SK-N-DZ (cell line): ENCODE data around the gene FHIP2A.
A peak's percentile ranks its signal among the peaks of the same experiment; 100 is the strongest.
"Not testable (repeated sequence)": the region's sequence is repeated elsewhere in the genome, so short reads cannot be mapped to it uniquely, and the experiment has no call there.

Experiments
- DNase-seq: peaks from one replicate; pipeline ENCODE4 v3.0.0-alpha.2; 2015; ENCODE audit warnings: low spot score

Gene FHIP2A

DNA sequence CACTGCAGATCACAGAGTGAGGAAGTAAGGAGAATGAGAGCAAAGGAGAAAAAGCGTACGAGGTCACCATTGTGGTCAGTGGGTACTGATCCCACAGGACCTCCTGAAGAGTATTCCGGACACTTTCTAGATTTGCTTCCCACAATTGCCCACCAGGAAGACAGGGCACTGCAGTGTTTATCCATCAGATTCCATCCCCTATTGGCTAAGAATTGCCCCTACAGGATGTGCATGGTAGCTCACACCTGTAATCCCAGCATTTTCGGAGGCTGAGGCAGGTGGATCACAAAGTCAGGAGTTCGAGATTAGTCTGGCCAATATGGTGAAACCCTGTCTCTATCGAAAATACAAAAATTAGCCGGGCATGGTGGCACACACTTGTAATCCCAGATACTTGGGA, 5.3 kb upstream of the FHIP2A start:
- no peak for DNase-seq

DNA sequence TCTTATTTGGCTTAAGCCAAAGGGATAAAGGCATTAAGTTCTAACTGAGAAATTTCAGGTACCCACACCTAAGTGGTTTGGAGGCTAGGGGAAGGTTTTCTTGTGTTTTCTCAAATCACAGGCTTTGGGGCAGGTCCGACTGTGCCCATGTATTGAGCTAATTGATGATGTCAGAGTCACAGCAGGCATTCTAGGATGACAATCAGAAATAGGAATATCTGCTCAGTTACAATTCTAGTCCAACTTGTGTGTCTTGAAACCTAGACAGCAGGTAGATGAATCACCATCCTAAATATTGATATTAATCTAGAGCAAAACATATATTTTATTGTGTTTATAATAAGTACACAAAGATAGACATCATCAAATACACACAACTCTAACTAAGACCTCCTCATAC, 2.3 kb upstream of the FHIP2A start:
- no peak for DNase-seq

DNA sequence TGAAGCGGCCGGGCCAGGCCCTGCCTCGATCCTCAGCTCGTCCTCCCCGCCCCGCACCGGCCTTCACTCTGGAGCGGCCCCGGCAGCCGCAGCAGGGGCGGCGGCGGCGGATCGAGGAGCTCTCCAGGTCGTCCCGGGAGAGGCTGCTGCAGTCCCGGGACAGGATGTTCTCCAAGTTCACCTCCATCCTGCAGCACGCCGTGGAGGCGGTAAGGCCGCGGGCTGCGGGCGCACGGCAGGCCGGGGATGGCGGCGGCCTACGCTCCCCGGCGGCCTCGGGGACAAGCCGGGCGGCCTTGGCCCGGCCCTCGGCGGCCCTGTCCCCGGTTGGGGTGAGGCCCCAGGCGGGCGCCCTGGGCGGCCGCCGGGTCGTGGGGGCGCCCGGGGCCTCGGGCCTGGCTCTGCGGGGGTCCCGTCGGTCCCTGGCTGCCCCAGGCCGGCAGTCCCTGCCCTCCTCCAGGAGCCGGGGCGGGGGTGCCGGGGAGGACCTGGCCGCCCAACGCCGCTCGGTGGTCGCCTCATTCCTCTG, 399 bp downstream of the FHIP2A start:
- DNase-seq, result peak; percentile 38

DNA sequence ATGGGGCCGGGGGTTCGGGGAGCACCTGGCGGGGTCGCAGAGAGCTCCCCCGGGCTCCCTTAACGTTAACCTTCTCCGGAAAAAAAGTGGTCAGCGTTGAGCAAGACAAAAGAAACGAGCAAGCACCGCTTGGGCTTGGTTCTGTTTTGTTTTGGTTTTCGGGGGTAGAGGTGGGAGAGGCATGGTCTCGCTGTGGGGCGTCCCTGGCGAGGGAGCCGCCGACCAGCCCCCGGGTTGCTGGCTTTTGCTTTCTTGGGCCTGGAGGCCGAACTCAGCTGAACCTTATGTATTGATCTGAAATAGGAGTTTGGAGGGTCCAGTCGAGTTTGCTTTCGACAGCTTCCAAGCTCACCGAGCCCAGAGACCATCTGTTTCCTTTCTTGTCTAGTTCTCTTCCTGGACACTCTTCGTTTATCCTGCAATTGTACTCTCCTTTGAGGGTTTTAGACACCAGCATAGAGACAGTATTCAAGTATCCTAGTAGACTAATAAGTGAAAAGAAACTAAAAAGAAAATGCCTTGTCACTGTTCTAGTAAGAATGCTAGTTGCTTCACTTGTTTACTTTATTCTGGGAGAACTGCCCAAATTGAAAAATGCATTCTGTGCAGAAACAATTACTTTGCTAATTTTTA, 980 bp downstream of the FHIP2A start:
- peak; percentile 26 for DNase-seq

DNA sequence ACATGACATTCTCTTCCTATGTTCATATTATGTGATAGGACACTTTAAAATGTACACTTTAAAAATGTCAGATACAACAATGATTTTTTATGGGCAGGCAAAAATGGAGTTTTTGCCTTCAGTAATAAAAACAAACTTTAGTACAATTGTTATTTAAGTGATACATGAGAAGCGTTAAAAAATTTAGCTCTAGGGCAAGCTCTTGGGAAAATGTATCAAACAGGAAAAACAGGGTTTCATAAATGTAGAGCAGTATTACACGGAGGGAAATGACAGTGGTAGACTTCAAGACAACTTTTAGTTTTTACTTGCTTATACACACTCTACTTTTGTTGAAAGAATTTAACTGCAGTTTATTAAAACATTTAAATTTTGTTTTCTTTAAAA, 1.5 kb downstream of the FHIP2A start:
- no peak for DNase-seq

DNA sequence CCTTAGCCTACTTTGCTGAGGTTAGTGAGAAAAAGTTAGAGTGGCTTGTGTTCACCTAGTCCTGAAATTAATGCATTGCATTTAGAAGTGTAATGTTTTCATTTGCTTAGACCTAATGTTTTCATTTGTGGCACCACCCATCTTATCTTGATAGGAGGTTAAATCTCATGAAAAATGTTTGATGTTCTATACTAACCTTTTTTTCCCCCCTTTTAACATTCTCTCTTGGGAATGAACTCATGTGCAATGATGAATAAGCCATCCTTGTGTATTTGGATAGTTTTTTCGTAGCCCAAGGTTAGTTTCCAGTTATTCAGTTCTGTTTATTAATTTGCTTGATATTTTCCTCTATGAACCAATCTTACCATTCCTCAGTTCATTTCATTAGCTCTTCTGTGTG, 2.8 kb downstream of the FHIP2A start:
- DNase-seq, result no peak

DNA sequence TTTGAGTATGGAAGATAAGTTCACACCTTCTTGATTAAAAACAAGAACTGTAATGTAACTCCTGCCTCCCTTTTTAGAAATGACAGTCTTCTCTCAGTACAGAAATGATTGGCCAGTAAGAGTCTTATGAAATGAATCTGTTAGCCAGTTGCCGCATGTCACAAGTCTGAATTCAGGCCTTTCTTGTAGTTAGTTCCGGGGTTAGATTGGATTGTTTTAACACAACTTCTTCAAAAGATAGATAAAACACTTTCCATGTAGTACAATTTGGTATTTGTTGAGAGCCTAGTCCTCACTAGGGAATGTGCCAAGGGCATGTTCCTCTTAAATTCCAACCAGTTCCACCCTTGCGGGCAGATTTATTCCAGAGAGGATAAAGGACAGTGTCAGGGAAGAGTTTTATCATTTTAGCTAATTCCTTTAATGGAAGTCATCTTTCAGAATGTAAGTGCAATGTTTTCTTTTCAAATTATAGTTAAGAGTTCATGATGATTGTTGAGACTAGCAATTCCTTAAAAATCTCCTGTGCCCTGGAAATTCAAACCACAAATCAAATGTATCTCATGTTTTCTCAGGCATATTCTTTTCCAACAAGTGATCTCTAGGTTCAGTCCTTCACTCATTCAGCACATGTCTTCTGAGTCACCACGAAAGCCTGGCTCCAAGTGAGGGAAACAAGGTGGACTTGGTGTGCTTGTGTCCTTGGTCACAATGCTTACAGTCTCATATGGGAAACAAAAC, 4.1 kb downstream of the FHIP2A start:
- no peak for DNase-seq

DNA sequence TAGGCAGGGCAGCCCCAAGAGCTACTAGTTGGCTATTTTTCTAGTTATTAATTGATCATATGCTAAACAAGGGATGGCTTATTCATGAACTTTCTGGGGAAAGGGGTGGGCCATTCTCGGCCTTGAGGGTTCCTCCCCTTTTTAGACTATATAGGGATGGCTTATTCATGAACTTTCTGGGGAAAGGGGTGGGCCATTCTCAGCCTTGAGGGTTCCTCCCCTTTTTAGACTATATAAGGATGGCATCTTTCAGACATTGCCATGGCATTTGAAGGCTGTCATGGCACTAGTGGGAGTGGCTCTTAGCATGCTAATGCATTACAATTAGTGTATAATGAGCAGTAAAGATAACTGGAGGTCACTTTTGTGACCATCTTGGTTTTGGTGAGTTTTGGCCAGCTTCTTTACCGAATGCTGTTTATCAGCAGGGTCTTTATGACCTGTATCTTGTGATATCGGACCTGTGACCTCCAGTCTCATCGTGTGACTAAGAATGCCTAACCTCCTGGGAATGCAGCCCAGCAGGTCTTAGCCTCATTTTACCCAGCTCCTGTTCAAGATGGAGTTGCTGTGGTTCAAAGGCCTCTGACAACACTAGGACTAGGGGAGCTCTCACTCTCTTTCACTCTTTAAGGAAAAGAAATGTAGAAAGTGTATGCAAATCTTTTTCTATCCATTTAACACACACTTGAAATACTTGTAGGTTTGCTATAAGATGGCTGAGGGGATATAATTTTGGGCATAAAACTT, 7.8 kb downstream of the FHIP2A start:
- no peak for DNase-seq

DNA sequence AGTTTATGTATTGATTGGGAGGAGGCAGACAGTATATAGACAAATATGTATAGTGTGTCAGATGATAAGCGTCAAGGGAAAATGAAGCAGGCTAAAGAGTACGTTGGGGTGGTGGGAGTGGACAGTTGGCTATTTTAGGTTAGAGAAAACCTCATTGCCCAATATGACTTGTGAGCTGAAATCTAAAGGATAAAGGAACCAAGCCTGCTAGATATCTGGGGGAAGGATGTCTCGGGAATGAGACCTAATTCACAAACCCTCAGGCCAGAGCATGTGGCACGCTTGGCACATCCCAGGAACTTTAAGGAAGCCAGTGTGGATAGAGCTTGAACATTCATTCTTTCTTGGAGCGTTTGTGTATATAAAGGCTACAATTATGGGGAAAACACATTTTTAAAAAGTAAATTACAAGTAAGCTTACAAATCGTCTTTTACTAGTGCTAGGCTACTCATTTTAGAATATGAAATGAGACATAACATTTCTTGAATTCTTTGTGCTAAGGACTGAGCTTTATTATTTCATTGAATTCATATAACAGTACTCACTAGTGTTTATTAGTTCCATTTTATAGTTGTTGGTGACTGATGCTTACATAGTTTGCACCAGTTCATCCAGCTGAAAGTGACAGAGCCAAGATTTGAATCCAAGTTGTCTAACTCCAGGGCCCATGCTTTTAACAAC, 9.7 kb downstream of the FHIP2A start:
- no peak for DNase-seq

DNA sequence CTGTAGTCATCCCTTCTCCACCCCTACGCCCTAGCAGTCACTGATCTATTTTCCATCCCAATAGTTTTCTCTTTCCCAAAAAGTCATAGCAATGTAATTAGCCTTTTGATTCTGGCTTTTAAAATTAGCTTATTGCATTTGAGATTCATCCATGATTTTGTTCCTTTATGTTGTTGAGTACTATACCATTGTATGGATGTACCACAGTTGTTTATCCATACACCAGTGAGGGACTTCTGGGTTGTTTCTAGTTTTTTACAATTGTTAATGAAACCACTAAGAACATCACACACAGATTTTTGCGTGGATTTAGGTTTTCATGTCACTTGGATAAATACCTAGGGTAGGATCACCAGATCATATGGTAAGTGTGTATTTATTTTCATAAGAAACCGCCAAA, 16.1 kb downstream of the FHIP2A start:
- DNase-seq, result no peak

DNA sequence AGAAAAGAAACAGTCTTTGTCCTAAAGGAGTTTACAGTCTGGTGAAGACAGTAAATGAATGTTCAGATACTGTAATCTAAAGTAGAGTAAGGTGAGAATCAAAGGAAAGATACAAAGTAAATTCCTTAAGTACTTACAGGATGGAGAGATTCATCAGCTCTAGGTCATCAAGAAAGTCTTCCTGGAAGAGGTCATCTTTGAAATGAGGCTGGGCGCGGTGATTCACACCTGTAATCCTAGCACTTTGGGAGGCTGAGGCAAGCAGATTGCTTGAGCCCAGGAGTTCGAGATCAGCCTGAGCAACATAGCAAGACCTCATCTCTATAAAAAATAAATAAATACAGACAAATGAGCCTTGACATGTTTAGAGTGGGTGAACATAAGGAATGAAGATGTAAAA, 18.3 kb downstream of the FHIP2A start:
- DNase-seq, result no peak

DNA sequence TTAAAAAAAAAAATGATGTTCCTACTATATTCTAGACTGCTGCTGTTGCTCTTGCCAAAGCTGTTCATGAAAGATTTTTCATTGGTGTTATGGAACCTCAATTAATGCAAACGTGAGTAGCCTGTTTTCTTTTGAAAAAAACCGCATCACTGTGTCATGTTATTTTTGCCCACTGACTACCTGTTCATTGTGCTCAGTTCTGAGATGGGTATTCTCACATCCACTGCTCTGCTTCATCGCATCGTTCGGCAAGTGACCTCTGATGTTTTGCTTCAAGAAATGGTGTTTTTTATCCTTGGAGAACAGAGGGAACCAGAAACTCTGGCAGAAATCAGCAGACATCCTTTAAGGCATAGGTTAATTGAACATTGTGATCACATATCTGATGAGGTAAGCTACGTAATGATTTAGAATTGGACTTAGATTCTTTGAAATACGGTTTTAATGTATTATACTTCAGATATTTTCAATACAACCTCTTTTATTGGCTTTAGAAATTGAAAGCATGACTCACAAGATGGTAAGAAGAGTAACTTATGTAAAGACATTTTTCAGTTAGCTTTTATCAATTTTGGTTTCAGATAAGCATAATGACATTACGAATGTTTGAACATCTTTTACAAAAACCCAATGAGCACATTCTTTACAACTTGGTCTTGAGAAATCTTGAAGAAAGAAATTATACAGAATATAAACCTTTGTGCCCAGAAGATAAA, 24.6 kb downstream of the FHIP2A start:
- no peak for DNase-seq

DNA sequence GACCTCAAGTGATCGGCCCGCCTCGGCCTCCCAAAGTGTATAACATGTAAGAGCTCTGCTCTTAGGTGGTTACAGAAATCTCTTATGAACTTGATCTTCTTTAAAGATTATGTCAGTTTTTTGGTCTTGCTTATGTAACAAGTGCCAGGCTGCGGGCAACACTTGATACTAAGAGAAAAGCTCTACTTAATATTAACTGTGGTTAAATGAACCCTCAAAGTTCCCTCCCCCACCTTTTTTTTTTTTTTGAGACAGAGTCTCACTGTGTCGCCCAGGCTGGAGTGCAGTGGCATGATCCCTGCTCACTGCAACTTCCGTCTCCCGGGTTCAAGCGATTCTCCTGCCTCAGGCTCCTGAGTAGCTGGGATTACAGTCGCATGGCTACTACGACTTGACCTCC, 25.9 kb downstream of the FHIP2A start:
- not testable (repeated sequence) for DNase-seq

DNA sequence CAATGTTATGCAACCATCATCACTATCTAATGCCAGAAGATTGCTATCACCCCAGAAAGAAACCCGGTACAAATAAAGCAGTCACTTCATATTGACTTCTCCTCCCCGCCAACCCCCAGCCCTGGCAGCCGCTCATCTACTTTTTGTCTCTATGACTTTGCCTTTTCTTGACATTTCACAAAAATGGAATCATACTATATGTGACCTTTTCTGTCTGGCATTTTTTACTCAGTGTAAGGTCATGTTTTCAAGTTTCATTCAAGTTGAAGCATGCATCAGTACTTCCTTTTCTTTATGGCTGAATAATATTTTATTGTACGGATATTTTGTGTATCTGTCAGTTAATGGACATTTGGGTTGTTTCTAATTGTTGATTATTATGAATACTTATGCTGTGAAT, 28.1 kb downstream of the FHIP2A start:
- no peak for DNase-seq

DNA sequence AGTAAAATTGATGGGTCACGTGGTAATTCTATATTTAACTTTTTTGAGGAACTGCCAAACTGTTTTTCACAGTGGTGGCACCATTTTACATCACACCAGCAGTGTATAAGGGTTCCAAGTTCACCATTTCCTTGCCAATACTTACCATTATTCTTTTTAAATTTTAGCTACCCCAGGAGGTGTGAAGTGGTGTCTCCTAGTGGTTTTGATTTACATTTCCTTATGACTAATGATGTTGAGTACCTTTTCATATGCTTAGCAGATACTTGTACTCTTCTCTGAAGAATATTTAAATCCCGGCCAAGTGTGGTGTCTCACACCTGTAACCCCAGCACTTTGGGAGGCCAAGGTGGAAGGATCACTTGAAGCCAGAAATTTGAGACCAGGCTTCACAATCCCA, 28.5 kb downstream of the FHIP2A start:
- DNase-seq, result no peak

DNA sequence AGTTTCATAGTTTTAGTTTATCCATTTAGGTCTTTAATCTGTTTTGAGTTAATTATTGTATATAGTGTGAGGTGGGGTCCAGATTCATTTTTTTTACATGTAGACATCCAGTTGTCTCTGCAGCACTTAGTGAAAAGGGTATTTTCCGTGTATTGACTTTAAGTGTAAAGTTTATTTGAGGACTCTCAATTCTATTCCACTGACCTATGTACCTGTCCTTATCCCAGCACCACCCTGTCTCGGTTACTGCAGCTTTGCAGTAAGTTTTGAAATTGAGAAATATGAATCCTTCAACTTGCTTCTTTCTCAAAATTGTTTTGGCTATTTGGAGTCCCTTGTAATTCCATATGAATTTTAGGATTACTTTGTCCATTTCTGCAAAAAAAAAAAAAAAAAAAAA, 29.8 kb downstream of the FHIP2A start:
- no peak for DNase-seq

DNA sequence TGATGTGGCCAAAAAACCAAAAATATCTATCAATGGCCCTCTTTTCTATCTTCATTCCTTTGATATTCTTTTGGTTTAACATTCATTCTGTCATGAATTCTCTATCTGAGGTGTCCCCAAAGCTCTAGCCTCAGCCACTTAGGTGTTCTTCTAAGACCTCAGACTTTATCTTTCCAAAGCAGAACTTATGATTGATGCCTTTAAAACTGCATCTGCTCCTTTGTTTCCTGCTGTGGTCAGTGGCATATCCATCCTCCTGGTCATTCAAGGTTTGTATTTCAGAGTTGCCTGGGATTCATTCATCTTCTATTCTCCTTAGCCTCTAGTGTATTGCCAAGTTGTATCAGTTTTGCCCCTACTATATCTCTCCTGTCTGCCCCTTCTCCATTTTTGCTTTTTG, 30.6 kb downstream of the FHIP2A start:
- DNase-seq, result no peak

DNA sequence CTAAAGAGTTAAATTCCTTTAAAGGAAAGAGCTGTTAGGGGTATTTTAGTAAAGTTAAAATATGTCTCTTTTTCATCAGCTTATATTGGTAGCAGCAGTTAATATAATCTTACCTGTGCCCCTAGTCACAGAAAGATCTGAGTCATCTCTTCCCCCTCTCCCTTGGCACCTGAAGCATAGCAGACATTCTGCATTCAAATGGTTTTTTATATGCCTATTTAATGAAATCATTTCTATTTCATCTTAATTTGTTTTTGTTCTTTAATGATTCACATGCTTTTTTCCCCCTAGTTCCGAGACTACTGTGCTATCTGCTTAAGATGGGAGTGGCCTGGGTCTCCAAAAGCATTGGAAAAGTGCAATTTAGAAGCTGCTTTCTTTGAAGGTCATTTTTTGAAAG, 33.3 kb downstream of the FHIP2A start:
- no peak for DNase-seq

DNA sequence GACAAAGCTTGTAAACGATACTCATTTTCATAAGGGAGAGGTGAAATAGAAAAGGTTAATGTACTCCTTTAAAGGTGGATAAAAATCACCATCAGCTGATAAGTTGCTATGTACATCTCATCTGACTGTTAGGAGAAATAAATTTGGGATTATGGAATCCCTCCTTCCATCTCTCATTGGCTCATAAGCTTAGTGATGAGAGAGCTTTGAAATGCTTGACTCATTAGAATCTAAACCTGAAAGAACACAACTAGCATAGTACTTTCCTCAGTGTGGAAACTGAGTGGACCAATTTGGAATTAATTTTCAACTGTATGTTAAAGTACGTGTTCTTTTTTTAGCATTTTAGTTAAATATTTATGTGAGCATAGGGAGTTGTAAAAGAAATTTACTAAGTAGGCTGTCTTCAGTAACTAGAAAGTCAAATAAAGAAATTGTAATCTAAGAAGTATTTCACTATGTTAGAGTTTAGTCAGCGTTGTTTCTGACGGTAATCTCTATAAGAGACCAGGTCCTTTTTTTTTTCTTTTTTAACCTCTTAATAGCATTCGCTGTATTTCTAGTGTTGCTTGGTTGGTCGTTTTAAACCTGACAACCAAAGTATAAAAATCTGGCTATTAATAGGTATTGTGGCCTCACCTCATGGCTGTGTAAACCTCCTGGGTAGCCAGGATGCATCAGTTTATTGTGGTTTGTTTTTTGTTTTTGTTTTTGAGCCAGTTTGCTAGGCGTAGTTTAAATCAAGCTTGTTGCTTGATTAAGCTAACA, 34.4 kb downstream of the FHIP2A start:
- DNase-seq, result no peak

DNA sequence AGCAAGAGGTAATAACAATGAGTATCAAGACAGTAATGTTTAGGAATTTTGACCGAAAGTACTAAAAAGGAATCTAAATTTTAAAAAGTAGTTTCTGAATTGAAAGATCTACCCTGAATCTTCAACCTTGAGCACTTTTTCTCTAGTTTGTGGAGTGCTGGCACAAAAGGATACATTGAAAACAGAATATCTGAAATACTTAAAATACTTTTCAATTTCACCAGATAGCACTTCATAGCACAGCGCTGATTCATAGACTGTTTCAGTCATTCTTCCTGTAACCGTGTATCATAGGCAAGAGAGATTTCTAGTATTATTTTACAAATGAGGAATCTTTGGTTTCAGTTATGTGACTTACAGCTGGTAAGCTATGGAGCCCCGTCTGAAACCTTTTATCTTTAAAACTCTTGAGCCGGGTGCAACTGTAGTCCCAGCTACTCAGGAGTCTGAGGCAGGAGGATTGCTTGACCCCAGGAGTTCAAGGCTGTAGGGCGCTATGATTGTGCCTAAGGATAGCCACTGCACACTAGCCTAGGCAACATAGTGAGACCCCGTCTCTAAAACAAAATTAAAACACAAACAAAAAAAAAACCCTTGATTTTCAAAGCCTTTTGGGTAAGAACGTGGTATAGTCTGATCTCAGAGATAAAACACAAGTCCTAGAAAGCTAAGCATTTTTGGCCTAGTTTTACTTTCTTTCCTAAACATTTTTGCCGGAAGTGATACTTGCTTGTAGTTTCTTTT, 35.1 kb downstream of the FHIP2A start:
- no peak for DNase-seq
